ENCODE results near the gene ADORA2A.
A peak's percentile ranks its signal among the peaks of the same experiment; 100 is the strongest.
"Not testable (repeated sequence)": the region's sequence is repeated elsewhere in the genome, so short reads cannot be mapped to it uniquely, and the experiment has no call there.

The ADORA2A gene

DNA sequence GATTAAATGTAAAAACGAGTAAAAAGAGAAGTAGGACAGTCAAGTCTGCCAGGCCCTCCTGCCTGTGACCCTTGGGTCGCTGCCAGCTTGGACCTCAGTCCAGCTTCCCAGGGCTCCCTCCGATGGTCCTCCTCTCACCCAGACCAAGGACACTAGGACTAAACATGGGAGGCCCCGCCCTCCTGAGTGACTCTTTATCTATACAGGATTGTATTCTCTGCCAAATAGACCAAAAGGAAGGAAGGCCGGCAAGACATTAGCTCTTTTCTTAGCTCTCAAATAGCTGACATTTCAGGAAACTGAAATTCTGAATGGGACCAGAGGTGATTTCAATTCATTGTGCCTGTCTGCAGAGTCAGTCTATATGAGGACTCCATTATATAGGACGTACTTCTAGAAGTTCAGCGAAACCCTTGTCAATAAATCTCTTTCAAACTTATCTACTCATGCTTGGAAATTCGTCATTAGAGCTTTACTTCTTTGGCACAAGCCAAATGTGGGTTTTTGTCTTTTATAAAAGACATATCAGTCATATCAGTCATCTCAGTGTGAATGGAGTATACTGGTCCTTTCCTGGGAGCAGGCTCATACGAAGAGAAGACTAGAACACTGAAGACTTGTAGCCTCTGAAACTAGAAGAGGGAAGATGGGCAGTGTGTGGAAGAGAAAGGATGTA lies 28.5 kb downstream of the ADORA2A start:
- no peak for DNase-seq

DNA sequence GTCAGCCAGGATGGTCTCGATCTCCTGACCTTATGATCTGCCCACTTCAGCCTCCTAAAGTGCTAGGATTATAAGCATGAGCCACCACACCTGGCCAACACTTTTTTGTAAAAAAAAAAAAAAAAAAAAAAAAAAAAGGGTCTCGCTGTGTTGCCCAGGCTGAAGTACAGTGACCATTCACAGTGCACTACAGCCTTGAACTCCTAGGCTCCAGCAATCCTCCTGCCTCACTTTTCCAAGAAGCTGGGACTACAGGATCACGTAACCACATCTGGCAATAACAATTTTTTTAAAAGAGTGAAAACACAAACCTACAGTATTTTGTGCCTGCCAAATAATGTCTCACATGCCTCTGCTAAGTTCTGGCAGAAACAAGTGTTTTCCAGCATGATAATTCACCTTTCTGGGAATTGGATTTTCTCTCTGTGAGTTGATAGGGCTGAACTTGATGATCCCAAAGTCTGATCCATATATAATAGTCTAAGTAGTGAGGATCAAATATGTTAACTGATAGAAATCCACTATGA lies 30.6 kb downstream of the ADORA2A start:
- DNase-seq = no peak

- DNase-seq = no peak
Observed at GRCh38 chr22:24459911-24460310, 32.5 kb downstream of the ADORA2A start.

GRCh38 chr22:24460418-24461089 lies 33.2 kb downstream of the ADORA2A start:
- DNase-seq = no peak

GRCh38 chr22:24463071-24463760 lies 35.8 kb downstream of the ADORA2A start:
- DNase-seq = no peak

DNA sequence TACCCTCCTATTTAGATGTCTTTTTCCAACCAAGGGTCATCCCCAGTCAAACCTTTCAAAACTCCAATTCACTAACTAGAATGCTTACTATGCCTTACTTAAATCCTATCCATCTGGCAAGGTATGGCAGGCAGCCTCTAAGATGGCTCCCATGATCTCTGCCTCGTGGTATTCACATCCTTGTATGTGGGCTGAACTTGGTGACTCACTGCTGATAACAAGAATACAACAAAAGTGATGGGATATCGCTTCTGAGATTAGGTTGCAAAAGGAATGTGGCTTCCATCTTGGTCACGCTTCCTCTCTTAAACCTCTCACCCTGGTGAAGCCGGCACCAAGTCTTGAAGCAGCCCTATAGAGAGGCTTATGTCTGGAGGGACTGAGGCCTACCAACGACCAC lies 38.2 kb downstream of the ADORA2A start:
- DNase-seq = no peak

- no peak for DNase-seq
Observed at GRCh38 chr22:24465975-24466374, 38.6 kb downstream of the ADORA2A start.

DNA sequence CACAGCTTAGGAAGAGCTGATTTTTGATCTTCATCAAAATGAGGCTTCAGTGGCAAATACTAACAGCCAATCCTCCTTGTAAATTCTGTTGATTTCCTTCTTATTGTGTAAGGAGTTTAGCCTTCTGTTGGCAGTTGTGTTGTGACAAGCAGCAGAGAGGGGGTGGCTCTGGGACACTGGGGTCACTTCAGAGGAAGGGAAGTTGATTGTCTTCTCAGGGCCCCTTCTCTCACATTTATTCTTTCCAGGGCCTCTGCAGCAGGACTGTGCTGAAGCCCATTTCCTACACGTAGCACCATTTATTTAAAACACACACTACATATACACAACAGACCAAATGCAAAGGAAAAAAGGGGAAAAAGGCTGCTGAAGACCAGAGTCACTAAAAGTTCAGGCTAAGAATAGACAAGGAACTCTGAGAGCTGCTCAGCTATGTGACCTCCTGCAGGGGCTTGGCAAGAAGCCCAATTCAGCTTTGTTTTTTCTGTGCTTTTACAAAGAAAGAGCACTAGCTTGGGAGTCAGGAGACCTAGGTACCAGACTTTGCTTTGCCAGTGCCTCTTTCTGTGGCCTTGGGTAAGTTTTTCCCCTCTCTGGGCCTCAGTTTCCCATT lies 39.4 kb downstream of the ADORA2A start:
- no peak for DNase-seq

DNA sequence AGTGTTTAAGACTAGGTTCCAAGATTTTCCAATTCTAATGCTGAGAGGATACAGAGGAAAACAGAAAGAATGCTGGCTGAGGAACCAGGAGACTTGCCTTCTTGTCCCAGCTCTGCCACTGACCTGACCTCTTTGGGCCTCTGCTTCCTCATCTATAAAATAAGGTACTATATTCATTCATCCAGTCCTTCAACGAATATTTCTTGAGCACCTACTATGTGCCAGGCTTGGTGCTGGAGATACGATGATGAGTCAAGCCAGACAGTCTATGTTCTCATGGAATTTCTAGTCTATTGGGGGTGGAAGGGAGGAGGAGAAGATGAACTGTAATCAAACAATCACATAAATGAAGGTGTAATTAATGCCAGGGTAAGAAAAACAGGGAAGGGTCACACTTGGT lies 39.9 kb downstream of the ADORA2A start:
- no peak for DNase-seq

- DNase-seq = no peak
Observed at GRCh38 chr22:24471570-24471969, 44.2 kb downstream of the ADORA2A start.

GRCh38 chr22:24473284-24473683 lies 45.9 kb downstream of the ADORA2A start:
- no peak for DNase-seq

DNA sequence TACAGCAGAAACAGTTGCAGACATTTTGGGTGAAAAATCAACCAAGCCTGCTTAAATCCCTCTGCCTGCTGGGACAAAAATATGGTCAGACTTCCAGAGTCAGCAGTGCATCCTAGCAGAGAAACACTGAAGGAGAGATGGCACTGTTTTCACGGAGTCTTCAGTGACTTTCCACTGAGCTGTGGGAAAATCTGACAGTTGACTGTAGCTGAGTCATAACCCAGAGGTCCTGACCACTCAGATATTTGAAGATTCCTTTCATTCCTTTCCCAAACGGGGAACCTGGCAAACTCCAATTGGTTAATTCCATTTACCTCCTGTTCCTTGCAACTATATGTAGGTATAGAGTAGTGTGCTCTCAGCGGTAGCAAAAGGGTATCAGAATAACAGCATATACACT lies 46.8 kb downstream of the ADORA2A start:
- peak; percentile 23 for DNase-seq

DNA sequence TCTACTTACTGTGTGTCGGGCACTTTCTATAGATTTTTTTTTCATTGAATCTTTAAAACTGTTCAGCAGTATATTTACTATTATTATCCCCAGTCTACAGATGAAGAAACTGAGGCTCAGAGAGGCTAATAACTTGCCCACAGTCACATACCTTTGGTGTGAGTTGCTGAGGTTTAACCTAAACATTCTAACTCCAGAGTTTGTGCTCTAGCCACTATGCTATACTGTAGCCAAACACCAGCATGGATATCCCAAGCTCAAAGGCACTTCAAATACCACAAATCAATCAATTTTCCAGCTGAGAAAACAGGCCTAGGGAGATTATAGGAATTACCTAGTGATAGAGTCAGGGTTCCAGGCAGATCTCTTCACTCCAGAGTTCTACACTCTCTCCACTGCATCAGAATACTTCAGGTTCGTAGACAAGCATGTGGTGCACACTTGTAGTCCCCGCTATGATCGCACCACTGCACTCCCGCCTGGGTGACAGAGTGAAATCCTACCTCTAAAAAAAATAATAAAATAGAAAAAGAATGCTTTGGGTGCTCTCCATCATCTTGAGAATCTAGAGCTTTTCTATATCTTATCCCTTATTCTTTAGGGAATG lies 47.4 kb downstream of the ADORA2A start:
- DNase-seq = no peak

GRCh38 chr22:24481641-24482040 lies 54.2 kb downstream of the ADORA2A start:
- no peak for DNase-seq

DNA sequence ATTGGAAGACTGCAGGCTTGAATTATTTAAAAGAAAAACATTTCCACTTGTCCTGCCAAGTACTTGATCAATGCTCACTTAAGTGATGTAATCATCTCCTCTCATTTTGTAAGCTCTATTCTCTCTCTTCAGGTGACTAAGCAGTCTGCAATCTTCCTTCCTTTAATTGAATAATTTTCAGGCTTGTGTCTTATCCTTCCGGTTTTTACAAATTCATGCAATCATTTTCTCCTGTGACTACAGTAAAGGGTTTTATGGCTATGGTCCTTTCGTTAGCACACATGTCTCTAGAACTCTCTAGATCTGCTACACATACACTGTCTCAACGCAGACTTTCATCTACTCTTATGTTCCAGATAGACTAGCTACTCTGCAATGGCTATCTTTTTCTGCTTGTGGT lies 55.2 kb downstream of the ADORA2A start:
- no peak for DNase-seq

GRCh38 chr22:24482998-24483397 lies 55.6 kb downstream of the ADORA2A start:
- DNase-seq = no peak

GRCh38 chr22:24483976-24484545 lies 56.7 kb downstream of the ADORA2A start:
- no peak for DNase-seq

DNA sequence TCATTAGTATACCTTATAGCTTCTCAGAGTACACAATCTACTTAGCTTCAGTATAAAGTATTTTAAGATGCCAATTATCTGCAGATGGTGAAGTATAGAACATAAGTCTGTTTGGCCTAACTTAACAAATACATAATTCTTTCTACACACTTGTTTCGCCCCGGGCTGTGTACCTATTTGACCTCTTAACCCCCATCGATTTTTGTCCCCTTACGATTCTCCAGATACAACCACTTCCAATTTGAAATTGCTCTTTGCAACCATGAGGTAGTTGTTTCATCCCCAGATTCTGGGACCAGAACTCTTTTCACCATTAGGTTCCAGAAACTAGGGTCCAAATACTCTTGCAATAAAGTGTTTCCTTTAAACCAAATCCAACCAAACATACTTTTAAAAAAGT lies 57.8 kb downstream of the ADORA2A start:
- no peak for DNase-seq

GRCh38 chr22:24485608-24486007 lies 58.2 kb downstream of the ADORA2A start:
- DNase-seq = no peak

DNA sequence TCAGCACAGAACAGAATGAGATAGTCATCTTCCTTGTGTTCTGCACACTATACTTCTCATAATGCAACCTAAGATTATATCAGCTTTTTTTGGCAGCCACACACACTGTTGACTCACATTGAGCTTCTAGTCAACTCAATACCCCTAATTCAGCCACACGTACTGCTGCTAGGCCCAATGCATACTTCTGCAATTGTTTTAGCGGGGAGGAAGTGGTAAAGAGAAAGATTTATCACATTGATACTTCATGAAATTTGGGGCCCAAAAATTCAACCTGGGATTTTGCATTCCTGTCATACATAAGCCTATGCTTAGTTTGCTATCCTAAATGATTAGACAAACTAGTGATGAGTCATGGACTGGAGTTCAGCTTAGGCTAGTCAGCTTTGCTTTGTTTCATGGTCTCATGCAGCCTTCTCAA lies 59.1 kb downstream of the ADORA2A start:
- DNase-seq = no peak

- no peak for DNase-seq
Observed at GRCh38 chr22:24489011-24489410, 61.6 kb downstream of the ADORA2A start.

- DNase-seq = not testable (repeated sequence)
Observed at GRCh38 chr22:24489434-24489833, 62.0 kb downstream of the ADORA2A start.

All from T1000 (cell line).